GM21367 (cell line): Measurements from ENCODE around the gene SND1.

Source experiments
- ATAC-seq: cut with Tn5 transposase; IDR thresholded peaks from one replicate; pipeline ENCODE4 v1.9.1; 2021; ENCODE audit not compliant: unreplicated experiment

Gene SND1

GRCh38 chr7:127858091-127858914 is 206.3 kb downstream of the SND1 start:
- no peak for ATAC-seq

- no peak for ATAC-seq
Observed at GRCh38 chr7:127858915-127859189, 206.9 kb downstream of the SND1 start.

- ATAC-seq = no peak
Observed at GRCh38 chr7:127859330-127859729, 207.3 kb downstream of the SND1 start.

- ATAC-seq = no peak
Observed at GRCh38 chr7:127862525-127862924, 210.5 kb downstream of the SND1 start.

GRCh38 chr7:127863082-127863481 is 211.1 kb downstream of the SND1 start:
- ATAC-seq = no peak

- no peak for ATAC-seq
Observed at GRCh38 chr7:127865466-127865865, 213.5 kb downstream of the SND1 start.

- peak; percentile 73 for ATAC-seq
Observed at GRCh38 chr7:127870231-127870907, 218.4 kb downstream of the SND1 start.

GRCh38 chr7:127871226-127871625 is 219.2 kb downstream of the SND1 start:
- ATAC-seq = no peak

GRCh38 chr7:127872122-127872521 is 220.1 kb downstream of the SND1 start:
- ATAC-seq = peak; percentile 64

GRCh38 chr7:127873151-127873550 is 221.2 kb downstream of the SND1 start:
- ATAC-seq = no peak

GRCh38 chr7:127873715-127874636 is 222.0 kb downstream of the SND1 start:
- ATAC-seq = no peak

GRCh38 chr7:127874951-127875608 is 223.1 kb downstream of the SND1 start:
- no peak for ATAC-seq

GRCh38 chr7:127876393-127876792 is 224.4 kb downstream of the SND1 start:
- ATAC-seq = no peak

GRCh38 chr7:127877951-127878350 is 226.0 kb downstream of the SND1 start:
- ATAC-seq = no peak

GRCh38 chr7:127878791-127879190 is 226.8 kb downstream of the SND1 start:
- no peak for ATAC-seq

GRCh38 chr7:127879436-127879835 is 227.4 kb downstream of the SND1 start:
- no peak for ATAC-seq

- ATAC-seq = no peak
Observed at GRCh38 chr7:127879942-127880341, 227.9 kb downstream of the SND1 start.

GRCh38 chr7:127880454-127880853 is 228.5 kb downstream of the SND1 start:
- ATAC-seq = no peak

- no peak for ATAC-seq
Observed at GRCh38 chr7:127881564-127881963, 229.6 kb downstream of the SND1 start.

- ATAC-seq = no peak
Observed at GRCh38 chr7:127882313-127882920, 230.4 kb downstream of the SND1 start.
